Left lung (tissue), 10 donors: Measurements from ENCODE around the gene KLF9. TPM values are rescaled to one million over a fixed set of nuclear protein-coding genes. Genes with fewer than 3 reads are reported as not detected.

ENCODE experiments used
- ATAC-seq: fragments of 200-7000 bp; cut with Tn5 transposase; one replicate; pipeline ENCODE4 v1.9.1; 2020; ENCODE audit warnings: moderate library complexity
- DNase-seq, 4 donors: peaks; one replicate each; pipeline ENCODE4 v3.0.0-alpha.2; 2013 to 2020
- H3K27ac ChIP-seq, 2 donors: fragments of 200-600 bp; sonication (generic) in 1 of 2; one replicate each; pipeline versions ENCODE4 v1.5.0 to v1.8.0; 2020 to 2021
- H3K27me3 ChIP-seq, 2 donors: fragments of 200-600 bp; sonication (generic) in 1 of 2; one replicate each; pipeline versions ENCODE4 v1.5.0 to v1.8.0; 2020 to 2021
- H3K36me3 ChIP-seq, 2 donors: fragments of 200-600 bp; sonication (generic) in 1 of 2; one replicate each; pipeline versions ENCODE4 v1.5.0 to v1.8.0; 2020 to 2021
- H3K4me1 ChIP-seq, 2 donors: fragments of 200-600 bp; one replicate each; pipeline ENCODE4 v1.8.0; 2021
- H3K4me3 ChIP-seq, 2 donors: fragments of 200-600 bp; sonication (generic) in 1 of 2; one replicate each; pipeline versions ENCODE4 v1.5.0 to v1.8.0; 2020 to 2021; ENCODE audit warnings: mild to moderate bottlenecking in 1 of 2
- H3K9me3 ChIP-seq, 2 donors: fragments of 200-600 bp; sonication (generic) in 1 of 2; one replicate each; pipeline versions ENCODE4 v1.5.0 to v1.8.0; 2020 to 2021
- CTCF ChIP-seq, 2 donors: fragments of 200-600 bp; sonication (generic) in 1 of 2; IDR thresholded peaks; one replicate each; pipeline versions ENCODE4 v1.5.0 to v1.8.0; 2021; ENCODE audit warnings: antibody characterized with exemption in 2 of 2
- intact Hi-C, 2 donors: fragments of 100-400 bp; cut with DNase I; formaldehyde crosslinking; loops; one replicate each; pipeline versions ENCODE4 v1.11.2 to v1.14.2; 2022
- polyA plus RNA-seq, 6 donors: library from polyadenylated mRNA; unstranded; fragments of 120-200 nt; gene quantifications; one replicate each; pipeline ENCODE4 v1.2.1, GENCODE V29; 2013; ENCODE audit not compliant: insufficient read length in 6 of 6
- total RNA-seq, 2 donors: library from RNA; stranded (reverse); fragmentation: NEBNext Ultra II Directional; extraction: Animal tissue kit (Norgen Biotek cat#: 25700); gene quantifications; one replicate each; pipeline ENCODE4 v1.2.1, GENCODE V29; 2021
- donor health status: DM: no; HTN: yes; CAD: no.
- donor health status: DM: no; HTN: no; CAD: no.

KLF9 gene
- total and polyA plus RNA-seq, 8 donors: 2.7 to 42.0 (median 3.8) TPM

GRCh38 chr9:70374962-70375618 lies 39.4 kb downstream of the KLF9 start:
- H3K36me3 ChIP-seq: no peaks in the 10 kb centered on the region
- no peak for TF ChIP-seq CTCF (IDR thresholded peaks at IDR 0.05)
- no peaks in the 10 kb centered on the region for H3K9me3 ChIP-seq
- peak overlapping the region; percentile 15 to 26 for H3K27ac ChIP-seq
- ATAC-seq (peak; percentile 87), DNase-seq (no peak)
- intact Hi-C loops: no loop called here
- no peaks in the 10 kb centered on the region for H3K27me3 ChIP-seq
- H3K4me1 ChIP-seq: no peaks in the 10 kb centered on the region
- peak overlapping the region in 1 of 2 donors; percentile 3 for H3K4me3 ChIP-seq

GRCh38 chr9:70367305-70367930 lies 47.0 kb downstream of the KLF9 start:
- intact Hi-C loops: no loop called here
- Histone ChIP-seq H3K4me1 (no peaks in the 10 kb centered on the region), H3K4me3 (no peak overlapping the region), H3K27me3 (no peaks in the 10 kb centered on the region), H3K27ac (no peak overlapping the region), H3K9me3 (peaks cover 0 to 5% of the 10 kb centered on the region in 2 donors), H3K36me3 (no peaks in the 10 kb centered on the region)
- DNase-seq: no peak
- no peak for TF ChIP-seq CTCF (IDR thresholded peaks at IDR 0.05)
- no peak for ATAC-seq

GRCh38 chr9:70363760-70364159 lies 50.7 kb downstream of the KLF9 start:
- TF ChIP-seq CTCF (IDR thresholded peaks at IDR 0.05): no peak
- H3K9me3 ChIP-seq: peaks cover 0 to 5% of the 10 kb centered on the region in 2 donors
- no peaks in the 10 kb centered on the region for H3K36me3 ChIP-seq
- no peak overlapping the region for H3K27ac ChIP-seq
- no peaks in the 10 kb centered on the region for H3K4me1 ChIP-seq
- no peaks in the 10 kb centered on the region for H3K27me3 ChIP-seq
- no peak for DNase-seq
- no peak for ATAC-seq
- no peak overlapping the region for H3K4me3 ChIP-seq
- intact Hi-C loops: no loop called here

- Histone ChIP-seq H3K4me3 (no peak overlapping the region), H3K9me3 (peaks cover 0 to 5% of the 10 kb centered on the region in 2 donors), H3K27me3 (no peaks in the 10 kb centered on the region), H3K27ac (no peak overlapping the region), H3K36me3 (peaks cover 0 to under 1% of the 10 kb centered on the region in 2 donors), H3K4me1 (no peaks in the 10 kb centered on the region)
- TF ChIP-seq CTCF (IDR thresholded peaks at IDR 0.05): no peak
- intact Hi-C loops: no loop called here
- DNase-seq (no peak), ATAC-seq (no peak)
Observed at GRCh38 chr9:70362952-70363351, 51.5 kb downstream of the KLF9 start.

GRCh38 chr9:70355801-70356200 lies 58.7 kb downstream of the KLF9 start:
- ATAC-seq (no peak), DNase-seq (no peak)
- Histone ChIP-seq H3K4me3 (no peak overlapping the region), H3K27me3 (no peaks in the 10 kb centered on the region), H3K36me3 (peaks cover 0 to 29% of the 10 kb centered on the region in 2 donors), H3K9me3 (no peaks in the 10 kb centered on the region), H3K27ac (no peak overlapping the region), H3K4me1 (no peaks in the 10 kb centered on the region)
- intact Hi-C loops: loop anchor here in 1 of 2 donors (10.0 kb wide), 1 partner anchor 129 kb away; no protein-coding TSS in a partner anchor
- TF ChIP-seq CTCF (IDR thresholded peaks at IDR 0.05): no peak
